ENCODE measurements around the gene RTN4RL1.
"Not testable (repeated sequence)": the region's sequence is repeated elsewhere in the genome, so short reads cannot be mapped to it uniquely, and the experiment has no call there.

RTN4RL1 gene

GRCh38 chr17:1999557-2000251 lies 25.4 kb downstream of the RTN4RL1 start:
- DNase-seq, result peak; percentile 42 to 88 (median 87)

GRCh38 chr17:1997927-1998742 lies 27.0 kb downstream of the RTN4RL1 start:
- DNase-seq, result peak; percentile 10 to 41 (median 25)

- DNase-seq, result no peak
These were observed 27.7 kb downstream of the RTN4RL1 start for GRCh38 chr17:1997289-1997926.

GRCh38 chr17:1996800-1997288 lies 28.3 kb downstream of the RTN4RL1 start:
- DNase-seq, result peak in 1 of 3 experiments; percentile 28

- DNase-seq, result peak in 1 of 3 experiments; percentile 9
These were observed 29.0 kb downstream of the RTN4RL1 start for GRCh38 chr17:1995907-1996799.

GRCh38 chr17:1995321-1995892 lies 29.7 kb downstream of the RTN4RL1 start:
- DNase-seq, result peak in 2 of 3 experiments; percentile 41 to 65

- no peak for DNase-seq
These were observed 30.4 kb downstream of the RTN4RL1 start for GRCh38 chr17:1994707-1995106.

- DNase-seq, result no peak
These were observed 32.6 kb downstream of the RTN4RL1 start for GRCh38 chr17:1992541-1992940.

- DNase-seq, result no peak
These were observed 36.0 kb downstream of the RTN4RL1 start for GRCh38 chr17:1989135-1989534.

GRCh38 chr17:1986783-1987451 lies 38.2 kb downstream of the RTN4RL1 start:
- no peak for DNase-seq

- DNase-seq, result no peak
These were observed 39.4 kb downstream of the RTN4RL1 start for GRCh38 chr17:1985686-1986085.

GRCh38 chr17:1985093-1985492 lies 40.0 kb downstream of the RTN4RL1 start:
- DNase-seq, result no peak

GRCh38 chr17:1982793-1983366 lies 42.3 kb downstream of the RTN4RL1 start:
- DNase-seq, result not testable (repeated sequence)

GRCh38 chr17:1980665-1981250 lies 44.4 kb downstream of the RTN4RL1 start:
- DNase-seq, result no peak

- peak; percentile 11 to 59 (median 48) for DNase-seq
These were observed 45.8 kb downstream of the RTN4RL1 start for GRCh38 chr17:1979182-1979985.

- DNase-seq, result no peak
These were observed 46.7 kb downstream of the RTN4RL1 start for GRCh38 chr17:1978396-1978949.

- peak in 2 of 3 experiments; percentile 53 to 72 for DNase-seq
These were observed 47.3 kb downstream of the RTN4RL1 start for GRCh38 chr17:1977583-1978395.

- DNase-seq, result no peak
These were observed 48.5 kb downstream of the RTN4RL1 start for GRCh38 chr17:1976683-1977064.

Data from NCI-H1417 (cell line).